GM21360 (cell line): ENCODE results near the gene TECPR1.

Experiments
- ATAC-seq: cut with Tn5 transposase; IDR thresholded peaks from one replicate; pipeline ENCODE4 v1.9.1; 2021; ENCODE audit warnings: mild to moderate bottlenecking, moderate library complexity; ENCODE audit not compliant: unreplicated experiment

The TECPR1 gene

GRCh38 chr7:98251601-98252424 lies at the start of gene TECPR1:
Gene TECPR1, minus strand, starts transcription at chr7:98252232. Its CDS starts 6,086 bp downstream, at chr7:98246146.
- peak; percentile 95 for ATAC-seq

GRCh38 chr7:98300595-98301372 lies 48.8 kb upstream of the TECPR1 start:
- no peak for ATAC-seq

GRCh38 chr7:98297626-98298286 lies 45.7 kb upstream of the TECPR1 start:
- ATAC-seq = no peak

DNA sequence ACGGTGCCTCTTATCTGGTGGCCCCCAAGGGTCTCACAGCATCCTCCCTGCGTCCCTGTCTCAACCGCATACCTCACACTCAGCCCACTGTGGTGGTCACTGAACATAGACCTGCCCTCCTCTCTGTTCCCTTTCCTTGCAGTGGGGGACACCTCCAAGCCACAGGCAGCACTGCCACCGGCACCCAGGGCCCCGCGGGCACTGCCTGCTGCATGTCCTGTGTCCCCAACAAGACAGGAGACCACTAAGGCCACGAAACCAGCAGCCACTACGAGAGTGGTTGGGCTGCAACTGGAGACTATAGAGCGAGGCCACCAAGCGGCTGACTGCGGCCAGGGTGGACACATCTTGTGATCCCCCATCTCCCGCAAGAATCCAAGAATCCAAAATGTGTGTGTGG lies 44.8 kb upstream of the TECPR1 start:
- no peak for ATAC-seq

GRCh38 chr7:98295467-98296192 lies 43.6 kb upstream of the TECPR1 start:
- no peak for ATAC-seq

DNA sequence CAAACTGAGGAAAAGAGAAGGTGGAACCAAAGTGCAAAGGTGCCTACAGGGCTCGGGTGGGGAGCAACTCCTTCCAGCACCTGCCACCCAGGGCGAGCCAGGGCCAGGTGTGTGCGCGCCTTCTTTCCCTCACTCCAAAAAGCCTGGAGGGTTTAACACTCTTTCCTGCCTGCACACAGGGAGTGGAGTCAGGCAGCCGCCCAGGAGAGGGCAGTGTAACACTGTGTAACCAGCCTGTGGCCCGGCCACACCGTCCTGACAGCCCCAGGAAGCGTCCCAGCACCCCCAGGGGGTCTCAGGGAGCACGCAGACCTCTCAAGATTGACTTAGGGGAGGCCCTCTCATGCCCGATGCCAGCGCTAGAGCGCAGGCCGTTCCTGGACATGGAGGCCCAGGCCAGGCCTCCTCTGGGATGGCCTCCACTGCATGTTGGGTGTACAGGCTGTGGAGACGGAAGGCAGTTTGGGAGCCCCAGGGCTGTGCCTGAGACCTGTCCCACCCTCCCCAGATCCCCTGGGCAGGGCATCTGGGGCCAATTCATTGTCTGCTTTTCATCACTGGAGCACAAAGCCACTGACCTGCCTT lies 42.9 kb upstream of the TECPR1 start:
- ATAC-seq = no peak

- ATAC-seq = no peak
Measured at GRCh38 chr7:98294326-98294725, 42.3 kb upstream of the TECPR1 start.

DNA sequence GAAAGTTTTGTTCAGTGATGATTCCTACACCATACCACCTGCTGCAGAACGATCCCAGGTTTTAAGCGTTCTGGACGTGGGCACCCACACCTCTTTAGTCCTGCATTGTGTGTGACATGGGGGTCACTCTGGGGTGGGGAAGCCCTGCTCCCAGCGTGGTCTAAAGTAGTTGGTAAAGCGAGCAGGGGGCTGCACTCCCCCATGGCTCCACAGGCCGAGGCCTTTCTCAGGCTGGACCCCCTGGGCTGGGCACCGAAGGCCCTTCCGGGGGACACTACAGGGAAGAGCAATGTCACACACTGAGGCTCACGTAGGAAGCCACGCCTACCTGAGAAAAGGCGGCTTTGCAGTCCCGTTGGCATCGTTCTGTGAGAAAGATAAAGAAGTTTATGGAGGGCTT lies 41.7 kb upstream of the TECPR1 start:
- ATAC-seq = no peak

GRCh38 chr7:98293265-98293664 lies 41.2 kb upstream of the TECPR1 start:
- no peak for ATAC-seq

- no peak for ATAC-seq
Measured at GRCh38 chr7:98291717-98292116, 39.7 kb upstream of the TECPR1 start.

- no peak for ATAC-seq
Measured at GRCh38 chr7:98289333-98289875, 37.4 kb upstream of the TECPR1 start.

DNA sequence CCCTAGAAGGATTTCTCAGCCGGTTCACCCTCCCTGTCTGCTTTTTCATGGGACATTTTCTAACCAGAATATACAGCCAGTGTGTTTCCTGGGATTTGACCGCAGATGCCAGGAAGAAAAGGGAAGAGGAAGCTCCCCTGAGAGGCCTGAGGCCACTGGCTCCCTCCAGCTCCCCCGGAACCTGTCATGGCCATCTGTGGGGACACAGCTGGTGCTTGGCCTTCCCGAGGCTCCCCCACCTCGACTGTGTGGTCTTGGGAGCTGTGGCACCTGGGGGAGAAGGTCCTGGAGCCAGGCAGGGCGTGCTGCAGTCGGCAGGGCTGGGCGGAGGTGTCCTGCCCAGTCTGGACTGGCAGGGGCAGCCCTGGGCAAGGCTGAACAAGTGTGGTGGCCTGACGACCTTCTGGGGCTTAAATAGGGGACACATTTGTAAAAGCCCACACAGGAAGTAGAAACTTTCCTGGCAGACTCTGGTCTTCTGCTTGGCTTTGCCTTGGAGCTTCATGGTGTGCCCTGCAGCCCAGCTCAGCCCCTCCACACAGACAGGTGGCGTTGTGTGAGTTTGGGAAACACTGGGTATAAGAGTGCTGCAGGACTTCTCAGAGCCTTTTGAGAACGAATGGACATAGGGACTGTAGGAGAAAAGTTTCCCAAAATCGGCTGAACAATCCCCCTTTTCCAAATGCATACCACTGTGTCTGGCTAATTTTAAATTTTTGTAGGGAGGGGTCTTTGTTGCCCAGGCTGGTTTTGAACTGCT lies 36.2 kb upstream of the TECPR1 start:
- ATAC-seq = no peak

GRCh38 chr7:98287486-98287959 lies 35.5 kb upstream of the TECPR1 start:
- ATAC-seq = no peak

GRCh38 chr7:98286701-98287485 lies 34.9 kb upstream of the TECPR1 start:
- no peak for ATAC-seq

DNA sequence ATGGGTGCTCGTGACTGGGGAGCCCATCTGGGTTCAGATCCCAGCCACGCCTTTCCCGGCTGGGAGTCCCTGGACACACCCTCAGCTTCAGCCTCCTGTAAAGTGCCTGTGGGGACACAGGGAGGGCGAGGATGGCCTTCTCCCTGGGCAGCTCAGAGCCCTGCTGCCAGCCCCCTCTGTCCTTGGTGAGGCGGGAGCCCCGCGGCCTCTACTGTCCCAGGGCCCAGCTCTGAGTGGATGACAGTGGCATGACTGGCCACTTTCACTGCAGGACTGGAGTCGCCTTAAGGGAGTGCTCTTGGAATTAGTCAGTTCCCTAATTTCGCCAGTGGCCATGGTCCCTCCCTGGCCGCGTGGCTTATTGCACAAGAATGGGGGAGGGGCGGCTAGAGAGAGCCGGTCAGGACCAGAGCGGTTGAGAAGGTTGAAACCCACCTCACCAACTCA lies 34.1 kb upstream of the TECPR1 start:
- ATAC-seq = no peak

DNA sequence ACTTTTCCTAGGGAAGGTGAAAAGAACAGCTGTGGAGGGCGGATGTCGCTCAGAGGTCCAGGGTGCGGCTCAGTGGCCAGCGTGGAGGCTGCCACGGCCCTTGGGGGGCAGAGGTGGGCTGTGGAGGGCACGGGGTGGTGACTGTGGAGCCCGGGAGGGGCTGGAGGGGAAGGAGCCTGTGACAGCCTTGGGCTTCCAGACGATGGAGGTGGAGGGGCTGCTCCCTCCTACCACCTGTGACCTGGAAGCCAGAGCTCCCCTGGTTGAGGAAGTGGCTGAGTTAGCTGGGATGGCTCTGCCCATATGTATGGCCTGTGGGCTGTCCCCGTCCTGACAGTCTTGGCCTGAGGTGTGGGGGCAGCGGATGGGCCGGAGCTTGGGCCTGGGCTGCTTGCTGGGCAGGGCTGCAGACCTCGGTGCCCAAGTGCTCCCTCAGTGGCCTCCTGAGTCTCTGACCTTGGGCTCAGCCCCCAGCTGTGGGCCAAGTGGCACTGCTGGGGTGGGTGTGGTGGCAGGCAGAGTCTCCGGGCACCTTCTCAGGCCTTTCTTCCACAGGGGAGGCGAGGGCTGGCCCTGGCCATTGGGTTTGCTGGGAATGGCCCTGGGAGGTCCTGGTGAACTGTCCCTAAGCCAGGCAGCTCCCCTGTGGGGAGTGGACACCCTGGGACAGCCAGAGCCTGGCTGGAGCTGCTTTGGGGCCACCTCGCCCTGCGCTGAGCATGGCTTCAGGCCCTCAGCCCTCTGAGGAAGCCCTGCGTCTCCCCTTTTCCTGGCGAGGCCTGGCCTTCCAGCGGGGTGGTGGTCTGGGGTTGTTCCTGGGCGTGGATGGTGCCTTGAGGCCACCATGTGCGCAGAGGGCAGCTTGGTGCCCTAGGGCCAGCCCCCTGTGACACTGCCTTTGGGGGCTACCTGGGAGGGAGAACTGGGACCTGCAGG lies 33.4 kb upstream of the TECPR1 start:
- ATAC-seq = no peak

DNA sequence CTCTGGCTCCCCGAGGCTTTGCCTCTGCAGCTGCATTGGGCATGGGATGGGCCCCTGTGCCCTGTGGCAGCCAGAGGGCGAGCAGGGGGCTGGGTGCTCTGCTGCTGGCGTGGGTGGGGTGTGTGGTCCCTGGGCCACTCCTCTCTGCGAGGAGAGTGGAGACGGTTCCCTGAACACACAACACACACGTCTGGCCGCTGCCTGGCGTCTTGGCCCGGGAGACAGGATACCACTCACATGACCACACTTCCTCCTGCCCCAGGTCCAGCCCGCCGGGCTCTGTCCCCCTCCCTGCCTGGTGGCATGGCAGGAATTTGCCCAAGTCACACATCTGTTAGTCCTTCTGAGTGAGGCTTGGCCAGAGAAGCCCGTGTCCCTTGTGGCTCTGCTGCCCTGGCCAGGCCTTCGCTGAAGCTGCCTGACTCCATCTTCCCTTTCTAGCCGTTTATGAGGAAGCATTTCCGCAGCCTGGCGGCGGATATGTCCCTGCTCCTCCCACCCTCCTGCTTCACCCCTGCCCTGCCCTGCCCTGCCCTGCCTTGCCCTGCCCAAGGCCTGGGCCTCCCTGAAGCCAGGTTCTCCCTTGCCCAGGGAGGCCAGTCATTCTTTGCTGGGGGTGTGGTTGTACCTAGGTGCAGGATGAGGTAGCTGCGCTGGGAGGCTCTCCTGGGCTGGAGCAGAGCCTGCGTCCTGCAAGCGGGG lies 32.5 kb upstream of the TECPR1 start:
- ATAC-seq = no peak
